KOPT-K1 (cell line): ENCODE results near the gene KHDC4.

Experiments used
- H3K27ac ChIP-seq: fragments of 200-600 bp; sonication (generic); 2 replicates; pipeline ENCODE4 v1.5.1; 2016; ENCODE audit warnings: antibody characterized with exemption, mild to moderate bottlenecking, low read depth, low read length; ENCODE audit not compliant: poor library complexity, severe bottlenecking
- H3K36me3 ChIP-seq: fragments of 200-600 bp; sonication (generic); 2 replicates; pipeline ENCODE4 v1.5.1; 2017; ENCODE audit warnings: antibody characterized with exemption, mild to moderate bottlenecking, low read length, moderate library complexity; ENCODE audit not compliant: insufficient read depth
- H3K9me3 ChIP-seq: fragments of 200-600 bp; sonication (generic); 2 replicates; pipeline ENCODE4 v1.5.1; 2017; ENCODE audit warnings: antibody characterized with exemption, low read length, mild to moderate bottlenecking; ENCODE audit not compliant: insufficient read depth, poor library complexity, severe bottlenecking

KHDC4 gene

GRCh38 chr1:155957411-155957915, 23.2 kb upstream of the KHDC4 start:
- H3K27ac ChIP-seq: no peak overlapping the region
- no peaks in the 10 kb centered on the region for H3K9me3 ChIP-seq
- peaks cover 100% of the 10 kb centered on the region for H3K36me3 ChIP-seq

GRCh38 chr1:155954645-155955044, 20.4 kb upstream of the KHDC4 start:
- Histone ChIP-seq H3K36me3 (peaks cover 100% of the 10 kb centered on the region), H3K9me3 (no peaks in the 10 kb centered on the region), H3K27ac (no peak overlapping the region)

GRCh38 chr1:155952505-155952890, 18.3 kb upstream of the KHDC4 start:
- no peak overlapping the region for H3K27ac ChIP-seq

GRCh38 chr1:155951753-155952504, 17.7 kb upstream of the KHDC4 start:
- Histone ChIP-seq H3K9me3 (no peaks in the 10 kb centered on the region), H3K27ac (no peak overlapping the region), H3K36me3 (peaks cover 98% of the 10 kb centered on the region)

More at GRCh38 chr1:155952505-155952890, 18.3 kb upstream of the KHDC4 start:
- no peaks in the 10 kb centered on the region for H3K9me3 ChIP-seq
- H3K36me3 ChIP-seq: peaks cover 98% of the 10 kb centered on the region

- Histone ChIP-seq H3K36me3 (peaks cover 98% of the 10 kb centered on the region), H3K9me3 (no peaks in the 10 kb centered on the region), H3K27ac (no peak overlapping the region)
Observed at GRCh38 chr1:155950829-155951228, 16.6 kb upstream of the KHDC4 start.

- Histone ChIP-seq H3K9me3 (no peaks in the 10 kb centered on the region), H3K36me3 (peaks cover 78% of the 10 kb centered on the region), H3K27ac (no peak overlapping the region)
Observed at GRCh38 chr1:155947741-155948140, 13.5 kb upstream of the KHDC4 start.

- Histone ChIP-seq H3K9me3 (no peaks in the 10 kb centered on the region), H3K36me3 (peaks cover 73% of the 10 kb centered on the region), H3K27ac (peak overlapping the region; percentile 73)
Observed at GRCh38 chr1:155947292-155947691, 13.1 kb upstream of the KHDC4 start.

GRCh38 chr1:155946633-155947219, 12.5 kb upstream of the KHDC4 start:
- Histone ChIP-seq H3K9me3 (no peaks in the 10 kb centered on the region), H3K27ac (peak overlapping the region; percentile 73), H3K36me3 (peaks cover 68% of the 10 kb centered on the region)

GRCh38 chr1:155944444-155944799, 10.2 kb upstream of the KHDC4 start:
- peaks cover 44% of the 10 kb centered on the region for H3K36me3 ChIP-seq
- H3K9me3 ChIP-seq: no peaks in the 10 kb centered on the region
- peak overlapping the region; percentile 73 for H3K27ac ChIP-seq

- Histone ChIP-seq H3K36me3 (peaks cover 29% of the 10 kb centered on the region), H3K27ac (no peak overlapping the region), H3K9me3 (no peaks in the 10 kb centered on the region)
Observed at GRCh38 chr1:155942578-155943141, 8.4 kb upstream of the KHDC4 start.

- no peaks in the 10 kb centered on the region for H3K9me3 ChIP-seq
- peaks cover 22% of the 10 kb centered on the region for H3K36me3 ChIP-seq
- H3K27ac ChIP-seq: peak overlapping the region; percentile 44
Observed at GRCh38 chr1:155941845-155942531, 7.8 kb upstream of the KHDC4 start.

GRCh38 chr1:155940993-155941844, 7.0 kb upstream of the KHDC4 start, which contains the start of gene RXFP4:
Gene RXFP4 (plus strand): TSS chr1:155941638. CDS start chr1:155941710, 72 bp downstream.
- no peaks in the 10 kb centered on the region for H3K9me3 ChIP-seq
- H3K36me3 ChIP-seq: peaks cover 14% of the 10 kb centered on the region
- peak within 1 kb of the TSS; percentile 44 for H3K27ac ChIP-seq

- Histone ChIP-seq H3K27ac (peak overlapping the region; percentile 44), H3K36me3 (peaks cover 7% of the 10 kb centered on the region), H3K9me3 (no peaks in the 10 kb centered on the region)
Observed at GRCh38 chr1:155940482-155940992, 6.3 kb upstream of the KHDC4 start.

- no peaks in the 10 kb centered on the region for H3K9me3 ChIP-seq
- H3K27ac ChIP-seq: no peak overlapping the region
- H3K36me3 ChIP-seq: peaks cover 4% of the 10 kb centered on the region; the same call in 1 of the 2 replicates
Observed at GRCh38 chr1:155938220-155938627, 4.0 kb upstream of the KHDC4 start.
